ENCODE results near the gene ARFIP1. TPM values are rescaled to one million over a fixed set of nuclear protein-coding genes. Genes with fewer than 3 reads are reported as not detected.
"Not testable (repeated sequence)": the region's sequence is repeated elsewhere in the genome, so short reads cannot be mapped to it uniquely, and the experiment has no call there.

Gene ARFIP1
- total RNA-seq, 5 donors from 2014 or later (not counting 1 experiment from before 2014, with no cell fraction given), result 8.2 to 16.3 (median 12.1) TPM

DNA sequence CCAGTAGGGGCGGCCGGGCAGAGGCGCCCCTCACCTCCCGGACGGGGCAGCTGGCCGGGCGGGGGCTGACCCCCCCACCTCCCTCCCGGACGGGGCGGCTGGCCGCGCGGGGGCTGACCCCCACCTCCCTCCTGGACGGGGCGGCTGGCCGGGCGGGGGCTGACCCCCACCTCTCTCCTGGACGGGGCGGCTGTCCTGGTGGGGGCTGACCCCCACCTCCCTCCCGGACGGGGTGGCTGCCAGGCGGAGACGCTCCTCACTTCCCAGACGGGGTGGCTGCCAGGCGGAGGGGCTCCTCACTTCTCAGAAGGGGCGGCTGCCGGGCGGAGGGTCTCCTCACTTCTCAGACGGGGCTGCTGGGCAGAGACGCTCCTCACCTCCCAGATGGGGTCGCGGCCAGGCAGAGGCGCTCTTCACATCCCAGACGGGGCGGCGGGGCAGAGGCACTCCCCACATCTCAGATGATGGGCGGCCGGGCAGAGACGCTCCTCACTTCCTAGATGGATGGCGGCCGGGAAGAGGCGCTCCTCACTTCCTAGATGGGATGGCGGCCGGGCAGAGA lies 86.8 kb downstream of the ARFIP1 start:
- H3K4me3 ChIP-seq (ENCODE audit: control insufficient read depth in 1 of 2, extremely low read depth in 1 of 2, low read length in 1 of 2); DNase-seq; H3K27ac ChIP-seq (ENCODE audit: low read length); H3K27ac Mint-ChIP-seq; CTCF ChIA-PET; H3K4me1 ChIP-seq (ENCODE audit: control insufficient read depth in 1 of 2, extremely low read depth in 1 of 2, insufficient read depth in 2 of 2, low read length in 2 of 2); H3K4me1 Mint-ChIP-seq; H3K36me3 ChIP-seq (ENCODE audit: control insufficient read depth in 2 of 2, extremely low read depth in 1 of 2, insufficient read depth in 1 of 2, low read length in 1 of 2); H3K27me3 ChIP-seq (replicated peaks in 1 of 2; ENCODE audit: control insufficient read depth in 2 of 2, extremely low read depth in 1 of 2, insufficient read depth in 2 of 2, low read length in 1 of 2); ATAC-seq (replicated peaks in 1 of 4); POLR2A ChIA-PET; H3K9me3 Mint-ChIP-seq; H3K4me3 Mint-ChIP-seq; H3K9me3 ChIP-seq; H3K27me3 Mint-ChIP-seq: not testable (repeated sequence)
- WGBS (ENCODE audit: insufficient coverage), result 93% methylated on average over 7 of the region's 44 CpGs
- H3K36me3 Mint-ChIP-seq, result peaks cover 21% of the 10 kb centered on the region

DNA sequence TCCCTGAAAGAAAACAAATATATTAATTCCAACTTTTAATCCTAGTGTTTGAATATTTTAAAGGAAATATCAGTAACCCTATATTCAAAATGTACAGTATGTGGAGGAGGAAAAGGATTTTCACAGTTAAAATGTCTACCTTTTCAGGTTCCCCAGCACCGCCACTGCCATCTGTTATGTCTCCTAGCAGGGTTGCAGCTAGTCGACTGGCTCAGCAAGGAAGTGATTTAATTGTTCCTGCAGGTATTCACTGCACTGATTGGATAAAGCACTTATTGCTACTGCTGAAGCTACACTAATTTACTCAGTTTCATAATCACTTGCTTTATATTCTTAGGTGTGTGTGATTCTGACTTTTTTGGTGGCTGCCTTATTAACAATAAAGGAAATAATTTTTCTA lies 90.9 kb downstream of the ARFIP1 start:
- Mint-ChIP-seq H3K27me3 (no peaks in the 10 kb centered on the region), H3K4me3 (no peak overlapping the region), H3K4me1 (no peaks in the 10 kb centered on the region), H3K27ac (no peak overlapping the region), H3K9me3 (no peaks in the 10 kb centered on the region), H3K36me3 (peaks cover 45% of the 10 kb centered on the region)
- DNase-seq (no peak), ATAC-seq (replicated peaks in 1 of 4) (no peak)
- Histone ChIP-seq H3K27me3 (replicated peaks in 1 of 2; ENCODE audit: control insufficient read depth in 2 of 2, extremely low read depth in 1 of 2, insufficient read depth in 2 of 2, low read length in 1 of 2) (no peaks in the 10 kb centered on the region), H3K36me3 (ENCODE audit: control insufficient read depth in 2 of 2, extremely low read depth in 1 of 2, insufficient read depth in 1 of 2, low read length in 1 of 2) (no peaks in the 10 kb centered on the region), H3K27ac (ENCODE audit: low read length) (no peak overlapping the region), H3K4me1 (ENCODE audit: control insufficient read depth in 1 of 2, extremely low read depth in 1 of 2, insufficient read depth in 2 of 2, low read length in 2 of 2) (no peaks in the 10 kb centered on the region), H3K4me3 (ENCODE audit: control insufficient read depth in 1 of 2, extremely low read depth in 1 of 2, low read length in 1 of 2) (no peak overlapping the region), H3K9me3 (no peaks in the 10 kb centered on the region)
- ChIA-PET POLR2A (no interaction called here), CTCF (interaction anchor here in 1 of 2 donors (0.6 kb wide), 1 partner anchor 228 kb away, joined by 3 read pairs; no protein-coding TSS in a partner anchor)
- WGBS (ENCODE audit: insufficient coverage), result 80% methylated on average over 2 of the region's 2 CpGs

DNA sequence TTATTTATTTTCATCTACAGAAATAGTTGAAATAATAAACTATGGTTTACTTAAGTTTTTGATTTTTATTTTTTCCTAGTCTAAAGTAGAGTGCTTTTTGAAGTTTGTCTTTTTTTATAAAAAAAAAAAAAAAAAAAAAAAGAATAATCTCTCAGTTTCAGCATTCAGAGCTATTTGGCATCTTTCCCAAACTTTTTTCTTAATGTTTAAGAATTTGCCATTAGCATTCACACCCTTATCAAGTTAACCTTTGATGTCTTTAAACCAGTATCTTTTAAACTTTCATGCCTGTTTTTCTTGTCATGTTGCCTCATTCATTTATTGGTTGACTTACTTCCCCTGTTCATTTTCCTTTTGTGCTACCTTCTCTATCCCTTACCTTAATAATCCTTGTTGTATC lies 95.5 kb downstream of the ARFIP1 start:
- no peaks in the 10 kb centered on the region for H3K27me3 Mint-ChIP-seq
- peaks cover 62% of the 10 kb centered on the region for H3K36me3 Mint-ChIP-seq
- H3K4me3 ChIP-seq (ENCODE audit: control insufficient read depth in 1 of 2, extremely low read depth in 1 of 2, low read length in 1 of 2), result no peak overlapping the region
- H3K27ac ChIP-seq (ENCODE audit: low read length), result no peak overlapping the region
- no peaks in the 10 kb centered on the region for H3K27me3 ChIP-seq (replicated peaks in 1 of 2; ENCODE audit: control insufficient read depth in 2 of 2, extremely low read depth in 1 of 2, insufficient read depth in 2 of 2, low read length in 1 of 2)
- H3K4me3 Mint-ChIP-seq, result no peak overlapping the region
- no peaks in the 10 kb centered on the region for H3K4me1 ChIP-seq (ENCODE audit: control insufficient read depth in 1 of 2, extremely low read depth in 1 of 2, insufficient read depth in 2 of 2, low read length in 2 of 2)
- POLR2A ChIA-PET, result no interaction called here
- CTCF ChIA-PET, result no interaction called here
- H3K36me3 ChIP-seq (ENCODE audit: control insufficient read depth in 2 of 2, extremely low read depth in 1 of 2, insufficient read depth in 1 of 2, low read length in 1 of 2), result no peaks in the 10 kb centered on the region
- no peak overlapping the region for H3K27ac Mint-ChIP-seq
- H3K4me1 Mint-ChIP-seq, result no peaks in the 10 kb centered on the region
- no peaks in the 10 kb centered on the region for H3K9me3 ChIP-seq
- DNase-seq, result no peak
- no peaks in the 10 kb centered on the region for H3K9me3 Mint-ChIP-seq
- ATAC-seq (replicated peaks in 1 of 4), result no peak

DNA sequence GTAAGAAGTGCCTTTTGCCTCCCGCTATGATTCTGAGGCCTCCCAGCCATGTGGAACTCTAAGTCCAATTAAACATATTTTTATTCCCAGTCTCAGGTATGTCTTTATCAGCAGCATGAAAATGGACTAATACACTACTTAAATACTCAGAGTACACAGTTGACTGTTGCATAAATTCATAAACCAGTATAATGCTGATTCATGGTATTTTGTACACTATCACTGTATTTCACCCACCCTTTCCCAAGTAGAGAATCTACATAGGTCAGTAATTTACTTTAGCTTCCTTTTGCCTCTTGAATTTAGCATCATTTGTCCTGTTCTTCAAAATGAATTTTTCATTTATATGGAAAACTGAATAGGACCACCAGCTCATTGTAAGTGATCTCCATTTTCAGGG lies 98.1 kb downstream of the ARFIP1 start:
- Histone ChIP-seq H3K27me3 (replicated peaks in 1 of 2; ENCODE audit: control insufficient read depth in 2 of 2, extremely low read depth in 1 of 2, insufficient read depth in 2 of 2, low read length in 1 of 2) (no peaks in the 10 kb centered on the region), H3K4me3 (ENCODE audit: control insufficient read depth in 1 of 2, extremely low read depth in 1 of 2, low read length in 1 of 2) (no peak overlapping the region), H3K4me1 (ENCODE audit: control insufficient read depth in 1 of 2, extremely low read depth in 1 of 2, insufficient read depth in 2 of 2, low read length in 2 of 2) (no peaks in the 10 kb centered on the region), H3K9me3 (no peaks in the 10 kb centered on the region), H3K27ac (ENCODE audit: low read length) (no peak overlapping the region), H3K36me3 (ENCODE audit: control insufficient read depth in 2 of 2, extremely low read depth in 1 of 2, insufficient read depth in 1 of 2, low read length in 1 of 2) (peaks cover 0 to 2% of the 10 kb centered on the region in 2 donors)
- Mint-ChIP-seq H3K36me3 (peaks cover 68% of the 10 kb centered on the region), H3K4me3 (no peak overlapping the region), H3K9me3 (no peaks in the 10 kb centered on the region), H3K4me1 (no peaks in the 10 kb centered on the region), H3K27me3 (no peaks in the 10 kb centered on the region), H3K27ac (no peak overlapping the region)
- ChIA-PET CTCF (no interaction called here), POLR2A (no interaction called here)
- ATAC-seq (replicated peaks in 1 of 4) (no peak), DNase-seq (no peak)
- no CpG with 5 or more reads among the region's 1 CpG for WGBS (ENCODE audit: insufficient coverage)

DNA sequence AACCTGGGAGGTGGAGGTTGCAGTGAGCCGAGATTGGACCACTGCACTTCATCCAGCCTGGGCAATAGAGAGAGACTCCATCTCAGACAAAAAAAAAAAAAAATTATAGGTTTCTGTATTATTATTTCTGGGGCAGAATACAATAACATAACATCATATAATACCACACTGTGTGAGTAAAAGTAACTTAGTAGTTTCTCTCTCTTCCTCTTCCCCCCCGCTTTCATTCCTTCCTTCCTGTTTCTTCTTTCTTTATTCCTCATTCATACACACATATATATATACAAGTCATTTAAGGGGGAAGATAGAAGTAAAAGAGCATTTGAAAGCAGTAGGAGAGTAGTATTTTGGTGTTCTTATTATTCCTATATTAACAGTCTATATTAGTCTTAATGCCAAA lies 100.5 kb downstream of the ARFIP1 start:
- Mint-ChIP-seq H3K27ac (no peak overlapping the region), H3K27me3 (no peaks in the 10 kb centered on the region), H3K4me3 (no peak overlapping the region), H3K9me3 (no peaks in the 10 kb centered on the region), H3K36me3 (peaks cover 57% of the 10 kb centered on the region), H3K4me1 (no peaks in the 10 kb centered on the region)
- peaks cover 0 to 2% of the 10 kb centered on the region in 2 donors for H3K36me3 ChIP-seq (ENCODE audit: control insufficient read depth in 2 of 2, extremely low read depth in 1 of 2, insufficient read depth in 1 of 2, low read length in 1 of 2)
- H3K9me3 ChIP-seq, result no peaks in the 10 kb centered on the region
- ATAC-seq (replicated peaks in 1 of 4), result no peak
- no CpG with 5 or more reads among the region's 2 CpGs for WGBS (ENCODE audit: insufficient coverage)
- no peak overlapping the region for H3K4me3 ChIP-seq (ENCODE audit: control insufficient read depth in 1 of 2, extremely low read depth in 1 of 2, low read length in 1 of 2)
- H3K27ac ChIP-seq (ENCODE audit: low read length), result no peak overlapping the region
- DNase-seq, result no peak
- no peaks in the 10 kb centered on the region for H3K27me3 ChIP-seq (replicated peaks in 1 of 2; ENCODE audit: control insufficient read depth in 2 of 2, extremely low read depth in 1 of 2, insufficient read depth in 2 of 2, low read length in 1 of 2)
- H3K4me1 ChIP-seq (ENCODE audit: control insufficient read depth in 1 of 2, extremely low read depth in 1 of 2, insufficient read depth in 2 of 2, low read length in 2 of 2), result no peaks in the 10 kb centered on the region
- POLR2A ChIA-PET, result no interaction called here
- CTCF ChIA-PET, result no interaction called here

DNA sequence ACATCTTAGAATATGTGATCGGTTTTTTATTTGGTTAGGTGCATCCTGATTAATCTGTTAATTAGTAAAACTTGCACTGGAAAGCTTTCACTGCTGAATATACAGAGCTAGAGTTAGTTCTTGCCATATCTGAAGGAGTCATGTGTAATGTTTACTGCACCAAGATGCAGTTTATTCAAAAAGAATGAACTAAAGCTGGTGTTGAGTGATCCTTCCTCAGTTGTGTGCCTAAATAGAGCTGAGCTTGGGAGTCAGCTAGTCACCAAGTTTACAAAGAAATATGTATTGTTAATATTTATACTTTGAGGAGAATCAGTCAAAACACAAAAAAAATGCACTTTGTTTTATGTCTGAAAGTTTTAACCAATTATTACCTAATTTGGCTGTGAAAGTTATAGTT lies 102.2 kb downstream of the ARFIP1 start:
- ATAC-seq (replicated peaks in 1 of 4) (no peak), DNase-seq (no peak)
- H3K27ac Mint-ChIP-seq, result no peak overlapping the region
- Histone ChIP-seq H3K27ac (ENCODE audit: low read length) (no peak overlapping the region), H3K27me3 (replicated peaks in 1 of 2; ENCODE audit: control insufficient read depth in 2 of 2, extremely low read depth in 1 of 2, insufficient read depth in 2 of 2, low read length in 1 of 2) (no peaks in the 10 kb centered on the region), H3K9me3 (no peaks in the 10 kb centered on the region), H3K4me3 (ENCODE audit: control insufficient read depth in 1 of 2, extremely low read depth in 1 of 2, low read length in 1 of 2) (no peak overlapping the region), H3K36me3 (ENCODE audit: control insufficient read depth in 2 of 2, extremely low read depth in 1 of 2, insufficient read depth in 1 of 2, low read length in 1 of 2) (peaks cover 0 to 2% of the 10 kb centered on the region in 2 donors), H3K4me1 (ENCODE audit: control insufficient read depth in 1 of 2, extremely low read depth in 1 of 2, insufficient read depth in 2 of 2, low read length in 2 of 2) (no peaks in the 10 kb centered on the region)
- CTCF ChIA-PET, result interaction anchor here (0.6 kb wide), 2 partner anchors 42 to 731 kb away, joined by 3 to 6 read pairs; no protein-coding TSS in a partner anchor
- H3K4me1 Mint-ChIP-seq, result no peaks in the 10 kb centered on the region
- H3K9me3 Mint-ChIP-seq, result no peaks in the 10 kb centered on the region
- POLR2A ChIA-PET, result interaction anchor here in 1 of 2 donors (0.6 kb wide), 1 partner anchor 19 kb away, joined by 3 read pairs; no protein-coding TSS in a partner anchor
- WGBS (ENCODE audit: insufficient coverage), result no CpG with 5 or more reads among the region's 1 CpG
- no peak overlapping the region for H3K4me3 Mint-ChIP-seq
- H3K27me3 Mint-ChIP-seq, result no peaks in the 10 kb centered on the region
- H3K36me3 Mint-ChIP-seq, result peaks cover 50% of the 10 kb centered on the region

DNA sequence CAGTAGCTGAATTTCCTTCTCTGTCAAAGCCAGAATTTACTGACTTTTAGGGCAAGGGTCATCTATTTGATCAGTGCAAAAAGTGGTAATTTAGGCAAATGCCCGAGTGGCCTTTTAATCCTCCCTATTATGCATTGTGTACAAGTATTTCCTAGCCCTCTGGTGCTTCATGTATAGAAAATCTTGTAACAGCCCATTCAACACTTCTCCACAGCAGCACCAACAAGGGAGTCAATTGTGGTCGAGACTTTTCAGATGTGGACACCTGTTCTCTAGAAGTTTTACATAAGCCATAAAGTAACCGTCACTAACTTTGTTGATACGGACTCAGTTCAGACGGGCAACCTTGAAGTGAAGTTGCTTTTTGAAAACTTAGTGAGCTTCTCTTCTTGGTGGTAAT lies 105.4 kb downstream of the ARFIP1 start:
- WGBS (ENCODE audit: insufficient coverage), result no CpG with 5 or more reads among the region's 5 CpGs
- no peak for DNase-seq
- H3K4me3 ChIP-seq (ENCODE audit: control insufficient read depth in 1 of 2, extremely low read depth in 1 of 2, low read length in 1 of 2), result no peak overlapping the region
- H3K27me3 ChIP-seq (replicated peaks in 1 of 2; ENCODE audit: control insufficient read depth in 2 of 2, extremely low read depth in 1 of 2, insufficient read depth in 2 of 2, low read length in 1 of 2), result no peaks in the 10 kb centered on the region
- H3K36me3 ChIP-seq (ENCODE audit: control insufficient read depth in 2 of 2, extremely low read depth in 1 of 2, insufficient read depth in 1 of 2, low read length in 1 of 2), result peaks cover 0 to 9% of the 10 kb centered on the region in 2 donors
- POLR2A ChIA-PET, result no interaction called here
- no peak overlapping the region for H3K27ac ChIP-seq (ENCODE audit: low read length)
- no peak overlapping the region for H3K27ac Mint-ChIP-seq
- CTCF ChIA-PET, result no interaction called here
- no peaks in the 10 kb centered on the region for H3K27me3 Mint-ChIP-seq
- H3K36me3 Mint-ChIP-seq, result peaks cover 44% of the 10 kb centered on the region
- H3K9me3 Mint-ChIP-seq, result no peaks in the 10 kb centered on the region
- H3K4me1 Mint-ChIP-seq, result no peaks in the 10 kb centered on the region
- no peak for ATAC-seq (replicated peaks in 1 of 4)
- no peaks in the 10 kb centered on the region for H3K4me1 ChIP-seq (ENCODE audit: control insufficient read depth in 1 of 2, extremely low read depth in 1 of 2, insufficient read depth in 2 of 2, low read length in 2 of 2)
- H3K9me3 ChIP-seq, result no peaks in the 10 kb centered on the region
- no peak overlapping the region for H3K4me3 Mint-ChIP-seq
